Measurements from ENCODE around the gene INTS3.

DNA sequence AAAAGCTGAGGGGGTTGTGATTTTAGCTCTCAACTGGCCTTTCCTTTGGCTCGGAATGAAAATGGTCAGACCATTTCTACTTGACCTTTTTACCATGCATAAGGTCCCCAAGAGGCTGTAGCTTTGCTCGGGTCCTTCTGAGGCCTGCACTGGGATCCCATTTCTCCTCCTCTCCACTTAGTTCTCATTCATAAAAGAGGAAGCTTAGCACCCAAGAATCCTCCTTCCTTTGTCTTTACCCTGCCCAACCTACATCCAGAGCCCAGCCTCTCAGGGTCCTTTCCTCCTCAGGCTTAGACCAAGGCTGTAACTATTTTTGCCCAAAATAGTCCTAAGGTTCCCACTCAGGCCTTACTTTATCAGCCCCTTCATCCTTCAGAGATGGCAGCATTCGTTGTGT lies 41.4 kb downstream of the INTS3 start:
- TF ChIP-seq EP300 (IDR thresholded peaks at IDR 0.05; ENCODE audit: borderline replicate concordance in 1 of 2, control insufficient read depth in 1 of 2, low read depth in 2 of 2, low read length in 2 of 2) (no peak), CBX5 (IDR thresholded peaks at IDR 0.05; ENCODE audit: low read depth) (no peak), EZH2 (IDR thresholded peaks at IDR 0.05; ENCODE audit: borderline replicate concordance, control insufficient read depth, low read depth, low read length) (no peak), CREB1 (IDR thresholded peaks at IDR 0.05; ENCODE audit: low read depth) (no peak), FOS (IDR thresholded peaks at IDR 0.05; ENCODE audit: borderline replicate concordance, extremely low read depth, insufficient read length) (no peak), SRF (IDR thresholded peaks at IDR 0.05; ENCODE audit: low read depth in 2 of 2, low read length in 2 of 2) (no peak), SMAD5 (IDR thresholded peaks at IDR 0.05; ENCODE audit: low read depth) (no peak), CHD4 (IDR thresholded peaks at IDR 0.05) (no peak), ZZZ3 (IDR thresholded peaks at IDR 0.05; ENCODE audit: control insufficient read depth, insufficient read length, low read depth) (no peak), ATF3 (IDR thresholded peaks at IDR 0.05; ENCODE audit: borderline replicate concordance, extremely low read depth, low read depth, low read length) (no peak)
- TF ChIP-seq, protein P1, sequence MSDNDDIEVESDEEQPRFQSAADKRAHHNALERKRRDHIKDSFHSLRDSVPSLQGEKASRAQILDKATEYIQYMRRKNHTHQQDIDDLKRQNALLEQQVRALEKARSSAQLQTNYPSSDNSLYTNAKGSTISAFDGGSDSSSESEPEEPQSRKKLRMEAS (IDR thresholded peaks at IDR 0.05; ENCODE audit: low read depth, low read length) = no peak
- TF ChIP-seq, protein P2, sequence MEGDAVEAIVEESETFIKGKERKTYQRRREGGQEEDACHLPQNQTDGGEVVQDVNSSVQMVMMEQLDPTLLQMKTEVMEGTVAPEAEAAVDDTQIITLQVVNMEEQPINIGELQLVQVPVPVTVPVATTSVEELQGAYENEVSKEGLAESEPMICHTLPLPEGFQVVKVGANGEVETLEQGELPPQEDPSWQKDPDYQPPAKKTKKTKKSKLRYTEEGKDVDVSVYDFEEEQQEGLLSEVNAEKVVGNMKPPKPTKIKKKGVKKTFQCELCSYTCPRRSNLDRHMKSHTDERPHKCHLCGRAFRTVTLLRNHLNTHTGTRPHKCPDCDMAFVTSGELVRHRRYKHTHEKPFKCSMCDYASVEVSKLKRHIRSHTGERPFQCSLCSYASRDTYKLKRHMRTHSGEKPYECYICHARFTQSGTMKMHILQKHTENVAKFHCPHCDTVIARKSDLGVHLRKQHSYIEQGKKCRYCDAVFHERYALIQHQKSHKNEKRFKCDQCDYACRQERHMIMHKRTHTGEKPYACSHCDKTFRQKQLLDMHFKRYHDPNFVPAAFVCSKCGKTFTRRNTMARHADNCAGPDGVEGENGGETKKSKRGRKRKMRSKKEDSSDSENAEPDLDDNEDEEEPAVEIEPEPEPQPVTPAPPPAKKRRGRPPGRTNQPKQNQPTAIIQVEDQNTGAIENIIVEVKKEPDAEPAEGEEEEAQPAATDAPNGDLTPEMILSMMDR (IDR thresholded peaks at IDR 0.05 in 2 of 3, conservative IDR thresholded peaks at IDR 0.05 in 1 of 3; ENCODE audit: control insufficient read depth in 2 of 3, extremely low read depth in 1 of 3, insufficient read depth in 1 of 3, low read depth in 3 of 3, low read length in 3 of 3) = no peak

Data from GM12878 (cell line).